HEK293T (cell line): ENCODE results near the gene PGAP1.

ENCODE experiments used
- CTCF ChIA-PET: fragments of 350-600 bp; formaldehyde crosslinking; extraction: SDS; loops from one replicate; lab custom pipeline; 2021; ENCODE audit warnings: antibody characterized with exemption, inconsistent platforms; lab: Yijun Ruan, JAX
- POLR2A ChIA-PET: fragments of 350-600 bp; formaldehyde crosslinking; extraction: SDS; loops from one replicate; lab custom pipeline; 2020; ENCODE audit warnings: antibody characterized with exemption, inconsistent platforms; lab: Yijun Ruan, JAX
- DNase-seq: peaks from one replicate; pipeline ENCODE4 v3.0.0; 2012; ENCODE audit warnings: mixed read lengths; ENCODE audit errors: extremely low spot score
- ARNT ChIP-seq: fragments of 450-650 bp; IDR thresholded peaks from 2 replicates; pipeline ENCODE4 v1.6.1; 2017; ENCODE audit warnings: mild to moderate bottlenecking
- BHLHE40 ChIP-seq: fragments of 450-650 bp; IDR thresholded peaks from 2 replicates; pipeline ENCODE4 v1.6.1; 2016; ENCODE audit warnings: mild to moderate bottlenecking, moderate library complexity, borderline replicate concordance
- CTBP1 ChIP-seq: fragments of 450-650 bp; IDR thresholded peaks from 2 replicates; pipeline ENCODE4 v1.6.1; 2016; ENCODE audit warnings: borderline replicate concordance
- ELF4 ChIP-seq: fragments of 450-650 bp; IDR thresholded peaks from 2 replicates; pipeline ENCODE4 v1.6.1; 2017; ENCODE audit warnings: antibody characterized with exemption
- FOXA1 ChIP-seq: fragments of 450-650 bp; IDR thresholded peaks from 2 replicates; pipeline ENCODE4 v1.6.1; 2016; ENCODE audit warnings: mild to moderate bottlenecking
- FOXK2 ChIP-seq: fragments of 450-650 bp; IDR thresholded peaks from 2 replicates; pipeline ENCODE4 v1.6.1; 2016; ENCODE audit warnings: mild to moderate bottlenecking
- FOXM1 ChIP-seq: fragments of 450-650 bp; IDR thresholded peaks from 2 replicates; pipeline ENCODE4 v1.6.1; 2017; ENCODE audit warnings: mild to moderate bottlenecking, borderline replicate concordance
- HDGF ChIP-seq: fragments of 450-650 bp; IDR thresholded peaks from 2 replicates; pipeline ENCODE4 v1.6.1; 2017; ENCODE audit warnings: antibody characterized with exemption, borderline replicate concordance
- L3MBTL2 ChIP-seq: fragments of 450-650 bp; conservative IDR thresholded peaks from 2 replicates; pipeline ENCODE4 v1.6.1; 2016; ENCODE audit warnings: mild to moderate bottlenecking
- LEF1 ChIP-seq: fragments of 450-650 bp; IDR thresholded peaks from 2 replicates; pipeline ENCODE4 v1.6.1; 2017; ENCODE audit warnings: mild to moderate bottlenecking, borderline replicate concordance
- NFRKB ChIP-seq: fragments of 450-650 bp; IDR thresholded peaks from 2 replicates; pipeline ENCODE4 v1.6.1; 2016; ENCODE audit warnings: mild to moderate bottlenecking, moderate library complexity
- SP1 ChIP-seq: fragments of 450-650 bp; IDR thresholded peaks from 2 replicates; pipeline ENCODE4 v1.6.1; 2017
- SUZ12 ChIP-seq: fragments of 450-650 bp; IDR thresholded peaks from 2 replicates; pipeline ENCODE4 v1.6.1; 2016; ENCODE audit warnings: mild to moderate bottlenecking
- TARDBP ChIP-seq: fragments of 450-650 bp; IDR thresholded peaks from 2 replicates; pipeline ENCODE4 v1.6.1; 2016
- ZNF384 ChIP-seq: fragments of 450-650 bp; IDR thresholded peaks from 2 replicates; pipeline ENCODE4 v1.6.1; 2016
- TF ChIP-seq, protein P1 (sequence below): fragments of 450-650 bp; IDR thresholded peaks from 2 replicates; pipeline ENCODE4 v1.6.1; 2016

The PGAP1 gene

DNA sequence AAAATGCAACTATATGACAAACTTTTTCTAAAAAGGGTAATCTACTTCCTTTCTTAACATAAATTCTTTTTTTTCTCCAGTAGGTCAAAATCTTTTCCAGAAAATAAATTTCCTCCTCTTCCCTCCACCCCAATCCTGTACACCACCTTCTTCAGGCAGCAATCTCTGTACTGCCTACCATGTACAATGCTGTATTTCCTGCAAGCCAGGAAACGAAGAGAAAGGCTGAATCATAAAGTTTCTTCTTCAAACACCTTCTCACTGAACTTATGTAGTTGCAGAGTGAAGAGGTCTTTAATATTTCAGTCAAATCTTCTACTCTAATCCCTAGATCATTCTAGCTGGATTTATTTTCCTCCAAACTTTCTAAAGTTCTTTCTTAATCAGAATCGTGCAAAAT is 99.2 kb downstream of the PGAP1 start:
- no peak for DNase-seq
- POLR2A ChIA-PET = no interaction called here
- TF ChIP-seq BHLHE40 = no peak
- no peak for TF ChIP-seq SUZ12
- TF ChIP-seq ELF4 = no peak
- TF ChIP-seq L3MBTL2 = no peak
- no peak for TF ChIP-seq NFRKB
- TF ChIP-seq ZNF384 = no peak
- no peak for TF ChIP-seq HDGF
- no peak for TF ChIP-seq ARNT
- TF ChIP-seq TARDBP = no peak
- TF ChIP-seq CTBP1 = no peak
- TF ChIP-seq FOXM1 = no peak
- TF ChIP-seq, protein P1, sequence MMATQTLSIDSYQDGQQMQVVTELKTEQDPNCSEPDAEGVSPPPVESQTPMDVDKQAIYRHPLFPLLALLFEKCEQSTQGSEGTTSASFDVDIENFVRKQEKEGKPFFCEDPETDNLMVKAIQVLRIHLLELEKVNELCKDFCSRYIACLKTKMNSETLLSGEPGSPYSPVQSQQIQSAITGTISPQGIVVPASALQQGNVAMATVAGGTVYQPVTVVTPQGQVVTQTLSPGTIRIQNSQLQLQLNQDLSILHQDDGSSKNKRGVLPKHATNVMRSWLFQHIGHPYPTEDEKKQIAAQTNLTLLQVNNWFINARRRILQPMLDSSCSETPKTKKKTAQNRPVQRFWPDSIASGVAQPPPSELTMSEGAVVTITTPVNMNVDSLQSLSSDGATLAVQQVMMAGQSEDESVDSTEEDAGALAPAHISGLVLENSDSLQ = no peak
- TF ChIP-seq FOXK2 = no peak
- TF ChIP-seq LEF1 = no peak
- TF ChIP-seq SP1 = no peak
- no peak for TF ChIP-seq FOXA1
- CTCF ChIA-PET = interaction anchor here (0.7 kb wide), 1 partner anchor 217 kb away, joined by 5 read pairs; no protein-coding TSS in a partner anchor

DNA sequence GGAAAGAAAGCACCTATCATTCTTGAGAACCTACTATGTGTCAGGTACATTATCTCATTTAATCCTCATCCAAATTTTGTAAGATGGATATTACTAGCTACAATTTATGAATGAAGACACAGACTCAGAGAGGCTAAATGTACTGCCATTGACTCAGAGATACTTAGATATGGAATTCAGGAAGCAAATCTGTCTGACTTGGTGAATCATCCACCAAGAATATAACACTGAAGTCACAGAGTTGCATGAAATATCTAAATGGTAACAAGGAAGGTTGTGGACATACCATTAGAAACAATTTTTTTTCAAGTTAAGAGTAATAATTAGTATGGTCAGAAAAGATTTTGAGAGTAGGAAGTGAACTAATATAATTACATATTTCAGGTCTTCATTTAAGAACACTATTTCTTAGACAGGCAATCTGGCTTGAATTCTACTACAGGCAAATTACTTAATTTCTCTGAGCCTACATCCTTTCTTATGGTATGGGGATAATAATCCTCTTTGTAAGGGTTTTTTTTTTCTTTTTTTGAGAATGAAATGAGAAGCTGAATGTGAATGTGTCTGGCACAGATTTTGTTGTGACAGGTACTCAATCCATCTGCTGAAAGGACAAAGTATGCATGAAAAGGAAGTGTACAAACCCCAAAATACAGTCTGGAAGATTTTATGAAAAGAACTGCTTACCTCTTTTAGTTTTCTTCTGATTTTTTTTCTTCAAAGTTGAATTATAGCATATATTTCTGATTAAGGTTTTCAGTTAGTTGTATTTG is 102.6 kb downstream of the PGAP1 start:
- TF ChIP-seq FOXK2 (no peak), FOXA1 (no peak), SP1 (no peak), BHLHE40 (no peak), HDGF (no peak), NFRKB (no peak), LEF1 (no peak), ZNF384 (no peak), TARDBP (no peak)
- TF ChIP-seq, protein P1 = no peak
- POLR2A ChIA-PET = no interaction called here
- CTCF ChIA-PET = no interaction called here
- DNase-seq = no peak

DNA sequence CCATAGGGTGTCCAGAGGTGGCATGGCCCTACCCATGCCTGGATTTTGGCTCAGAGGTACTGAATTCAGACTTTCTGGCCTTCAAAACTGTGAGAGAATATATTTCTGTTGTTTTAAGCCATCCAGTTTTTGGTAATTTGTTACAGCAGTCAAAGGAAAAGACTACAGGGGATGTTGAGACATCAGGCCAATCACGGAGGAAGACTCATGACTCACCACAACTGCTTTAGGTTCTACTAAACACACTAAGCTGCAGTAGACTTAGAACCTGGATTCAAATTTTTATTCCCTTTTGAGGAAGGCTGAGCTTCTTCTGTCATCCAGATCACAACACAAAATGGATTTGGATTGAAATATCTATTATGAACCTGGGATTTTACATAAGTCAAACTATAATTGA is 105.3 kb downstream of the PGAP1 start:
- CTCF ChIA-PET = no interaction called here
- POLR2A ChIA-PET = no interaction called here
- DNase-seq = no peak
- TF ChIP-seq CTBP1 (no peak), FOXM1 (no peak), FOXK2 (no peak), L3MBTL2 (no peak), ELF4 (no peak), LEF1 (no peak), ARNT (no peak), BHLHE40 (no peak), SP1 (no peak), ZNF384 (no peak), NFRKB (no peak), SUZ12 (no peak), FOXA1 (no peak), HDGF (no peak), TARDBP (no peak)
- TF ChIP-seq, protein P1 = no peak

DNA sequence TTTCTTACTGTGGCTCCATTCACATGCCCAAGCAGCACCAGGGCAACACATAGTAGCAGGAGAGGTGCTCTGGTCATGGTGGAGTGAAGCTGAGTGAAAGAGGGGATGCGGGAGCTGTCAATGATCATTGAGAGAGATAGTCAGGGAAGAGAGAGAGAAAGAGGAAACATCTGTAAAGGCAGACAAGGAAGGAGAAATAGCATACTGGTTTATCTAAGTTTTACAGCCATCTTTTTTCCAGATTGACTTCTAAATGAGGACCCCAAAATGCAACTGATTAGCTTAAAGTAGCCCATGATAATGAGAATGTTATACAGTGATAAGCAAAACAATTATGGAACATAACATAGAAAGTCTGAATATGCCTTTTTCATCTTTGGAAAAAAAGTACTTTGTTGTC is 117.2 kb downstream of the PGAP1 start, which contains the start of gene C2orf66:
Gene C2orf66, minus strand, starts transcription at position 96 of the 400 bp plus-strand sequence. Its CDS starts 19 bp downstream, at position 77.
- POLR2A ChIA-PET = interaction anchor here (0.9 kb wide), 1 partner anchor 10 kb away, joined by 4 read pairs; the partner anchor contains the start of gene GTF3C3
- DNase-seq = no peak

DNA sequence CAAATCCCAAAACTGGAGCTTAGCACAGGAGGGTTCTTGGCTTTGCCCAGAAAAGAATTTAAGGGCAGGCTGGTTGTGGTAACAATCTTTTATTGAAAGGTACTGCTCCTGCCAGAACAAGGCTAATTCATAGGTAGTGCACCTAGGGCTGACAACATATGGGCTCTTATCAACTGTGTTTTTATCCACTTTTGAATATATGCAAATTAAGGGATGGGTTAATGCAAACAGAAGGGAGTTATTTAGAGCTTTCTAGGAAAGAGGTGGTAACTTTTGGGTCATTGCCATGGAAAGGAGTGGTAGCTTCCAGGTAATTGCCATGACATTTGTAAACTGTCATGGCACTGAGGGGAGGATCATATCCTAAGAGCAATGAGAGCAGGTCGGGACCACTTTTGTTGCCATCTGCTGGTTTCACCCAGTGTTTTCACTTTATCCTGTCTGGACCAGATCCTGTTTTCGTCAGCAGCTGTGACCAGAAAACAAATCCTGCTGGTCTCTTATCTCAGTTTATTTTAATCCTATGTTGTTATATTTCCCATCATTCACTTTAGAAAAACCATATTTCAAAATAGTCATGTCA is 118.3 kb downstream of the PGAP1 start:
- ChIA-PET CTCF (no interaction called here), POLR2A (interaction anchor here (1.0 kb wide), 1 partner anchor 9 kb away, joined by 5 read pairs; the partner anchor contains the start of gene GTF3C3)
- TF ChIP-seq HDGF (no peak), TARDBP (no peak), NFRKB (no peak), ELF4 (no peak), FOXK2 (no peak), BHLHE40 (no peak), ARNT (no peak), SP1 (no peak), L3MBTL2 (no peak), LEF1 (no peak), CTBP1 (no peak), FOXM1 (no peak), ZNF384 (no peak), FOXA1 (no peak), SUZ12 (no peak)
- TF ChIP-seq, protein P1 = no peak
- DNase-seq = no peak

More for the DNA sequence above, 117.2 kb downstream of the PGAP1 start, which contains the start of gene C2orf66:
- TF ChIP-seq ARNT (no peak), FOXM1 (no peak), LEF1 (no peak), TARDBP (no peak), ELF4 (no peak), CTBP1 (no peak), HDGF (no peak), SUZ12 (no peak), BHLHE40 (no peak)
- CTCF ChIA-PET = no interaction called here
